ENCODE measurements around the gene LRRC4C.

Gene LRRC4C

DNA sequence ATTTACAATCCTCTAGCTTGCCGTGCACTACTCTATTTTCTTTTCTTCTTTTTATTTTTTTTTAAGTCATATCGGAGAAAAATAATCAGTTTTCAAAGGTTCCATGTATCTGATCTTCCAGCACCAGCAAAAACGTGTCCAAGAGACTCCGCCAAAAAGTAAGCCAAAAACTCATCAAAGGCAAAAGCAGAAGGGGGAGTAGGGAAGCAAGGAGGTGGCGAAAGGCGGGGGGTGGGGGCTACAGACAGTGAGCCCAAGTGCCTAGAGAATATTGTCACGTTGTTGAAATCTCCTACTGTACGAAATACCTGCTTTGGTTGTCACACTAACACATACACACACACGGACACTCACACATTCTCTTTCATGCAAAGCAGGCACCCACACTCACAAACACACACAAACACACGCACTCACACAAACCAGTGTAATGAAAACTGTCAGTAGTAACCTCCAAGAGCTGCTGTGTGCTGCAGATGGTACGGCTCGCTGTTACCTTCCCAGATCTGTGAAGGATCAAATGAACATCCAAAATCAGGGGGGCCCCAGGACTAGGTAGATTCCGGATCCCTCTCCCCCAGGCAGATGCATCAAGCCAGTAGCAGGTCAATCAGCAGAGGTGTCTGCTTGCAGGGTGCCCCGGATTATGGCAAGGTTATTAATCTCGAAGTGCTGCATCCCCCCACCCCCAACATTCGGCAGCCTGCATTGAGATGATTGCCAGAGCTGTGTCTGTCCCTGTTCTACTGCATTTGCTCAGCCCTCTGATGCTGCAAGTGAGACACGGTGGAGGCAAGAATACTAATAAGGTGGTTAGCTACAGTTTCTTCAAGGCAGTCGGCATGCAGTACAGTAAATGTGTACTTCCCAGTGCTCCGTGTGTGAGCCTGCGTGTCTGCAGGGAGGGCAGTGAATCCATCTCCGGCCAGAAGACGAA lies at the start of gene LRRC4C:
Gene LRRC4C, minus strand, starts transcription at position 188 of the 937 bp plus-strand sequence.
- no peak for DNase-seq (ENCODE audit: low spot score)

DNA sequence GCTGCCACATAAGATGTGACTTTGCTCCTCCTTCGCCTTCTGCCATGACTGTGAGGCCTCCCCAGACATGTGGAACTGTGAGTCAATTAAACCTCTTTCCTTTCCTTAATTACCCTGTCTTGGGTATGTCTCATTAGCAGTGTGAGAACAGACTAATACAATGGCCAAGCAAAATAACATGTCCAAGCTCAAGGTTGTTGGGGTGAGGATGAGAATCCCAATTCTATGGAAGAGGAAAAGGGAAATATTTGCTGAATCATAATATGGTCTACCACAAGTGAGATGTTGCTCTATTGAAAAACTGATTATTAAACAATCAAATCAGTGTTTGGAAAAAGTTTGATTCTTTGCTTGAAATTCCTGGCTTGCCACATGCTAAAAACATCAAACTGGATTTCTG lies 48.7 kb upstream of the LRRC4C start:
- no peak for DNase-seq (ENCODE audit: low spot score)

DNA sequence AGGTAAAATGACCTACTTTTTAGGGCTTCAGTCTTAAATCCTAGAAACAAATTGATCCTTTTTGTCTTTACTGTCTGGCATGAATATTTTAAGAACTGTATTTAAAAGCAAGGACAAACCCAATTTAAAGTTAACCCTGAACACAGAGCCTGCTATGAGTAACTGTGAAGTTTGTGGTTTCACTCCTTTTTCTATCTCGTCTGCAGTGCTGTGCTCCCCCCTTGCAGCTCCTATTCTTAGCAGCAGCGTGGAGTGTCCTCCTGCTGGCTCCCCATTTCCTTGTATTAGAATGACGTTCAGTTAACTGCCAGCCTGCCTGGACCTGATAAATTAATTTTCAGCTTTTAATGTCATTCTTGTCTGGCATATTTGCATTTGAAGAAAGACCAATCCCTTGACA lies 40.0 kb upstream of the LRRC4C start:
- DNase-seq (ENCODE audit: low spot score), result no peak

DNA sequence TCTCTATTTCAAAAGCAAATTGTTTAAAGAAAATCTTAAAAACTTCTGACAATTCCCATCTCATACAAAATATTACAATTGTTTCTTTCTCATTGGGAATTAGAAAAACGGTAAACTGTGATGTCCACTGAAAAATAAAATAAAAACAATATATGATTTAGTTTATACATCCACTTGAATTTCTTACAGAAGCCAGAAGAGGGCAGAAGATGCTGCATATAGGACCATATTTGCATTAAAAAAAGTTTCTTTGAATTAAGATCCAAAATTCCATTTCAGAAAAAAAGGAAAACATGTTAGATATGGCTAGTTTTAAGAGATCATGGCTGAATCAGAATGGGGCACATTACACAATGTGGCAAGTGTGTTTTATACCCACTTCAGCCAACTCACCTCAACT lies 39.3 kb upstream of the LRRC4C start:
- peak; percentile 43 for DNase-seq (ENCODE audit: low spot score)

DNA sequence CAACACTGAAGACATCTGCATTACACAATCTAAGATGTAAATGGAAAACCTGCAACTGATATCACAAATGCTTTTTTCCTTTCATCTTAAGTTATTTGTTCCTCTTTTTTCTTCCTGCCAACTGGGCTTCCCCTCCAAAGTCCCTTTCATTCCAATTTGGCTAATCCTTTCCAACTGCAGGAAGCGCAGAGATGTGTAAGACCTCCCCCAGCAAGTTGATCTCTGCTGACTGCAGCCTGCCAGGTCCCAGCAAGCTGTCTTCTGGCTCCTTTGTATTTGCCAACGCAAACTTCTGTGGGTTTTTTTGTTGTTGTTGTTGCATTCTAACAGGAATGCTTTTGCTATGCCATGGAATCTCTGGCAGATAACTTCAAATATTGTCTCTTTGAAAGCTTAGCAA lies 38.5 kb upstream of the LRRC4C start:
- no peak for DNase-seq (ENCODE audit: low spot score)

DNA sequence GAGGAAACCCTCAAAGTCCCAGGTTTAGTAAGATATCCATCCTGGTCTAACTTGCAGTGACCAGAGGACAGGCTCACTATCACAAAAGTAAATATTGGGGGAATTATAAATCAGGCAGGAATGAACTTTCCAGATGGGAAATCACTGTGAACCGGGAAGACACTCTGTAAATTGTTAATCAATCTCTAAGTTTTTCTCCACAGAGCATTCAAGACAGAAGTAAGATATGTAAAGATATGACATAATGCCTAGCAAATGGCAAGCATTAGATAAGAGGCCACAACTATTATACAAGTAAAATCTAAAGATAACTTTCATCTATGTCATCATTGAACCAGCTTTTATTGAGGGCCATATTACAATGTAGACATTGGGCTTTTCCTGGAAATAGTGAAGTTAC lies 35.3 kb upstream of the LRRC4C start:
- DNase-seq (ENCODE audit: low spot score), result no peak

DNA sequence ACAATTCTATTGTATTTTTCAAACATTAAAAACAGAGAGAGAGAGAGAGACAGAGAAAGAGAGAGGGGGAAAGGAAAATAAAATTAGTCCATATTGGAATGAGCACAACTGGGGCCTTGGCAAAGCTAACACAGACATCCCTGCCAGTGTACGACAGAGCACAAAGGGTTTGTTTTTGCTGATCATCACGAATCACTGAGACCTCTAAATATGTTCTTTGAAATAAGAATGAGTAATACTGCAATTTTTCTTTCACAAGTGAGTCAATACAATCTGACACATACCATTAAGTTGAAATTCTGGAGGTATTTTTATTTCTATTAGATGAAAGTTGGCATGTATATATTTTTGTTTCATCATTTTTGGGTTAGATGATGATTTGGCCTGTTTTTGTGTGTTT lies 27.0 kb upstream of the LRRC4C start:
- DNase-seq (ENCODE audit: low spot score), result no peak

DNA sequence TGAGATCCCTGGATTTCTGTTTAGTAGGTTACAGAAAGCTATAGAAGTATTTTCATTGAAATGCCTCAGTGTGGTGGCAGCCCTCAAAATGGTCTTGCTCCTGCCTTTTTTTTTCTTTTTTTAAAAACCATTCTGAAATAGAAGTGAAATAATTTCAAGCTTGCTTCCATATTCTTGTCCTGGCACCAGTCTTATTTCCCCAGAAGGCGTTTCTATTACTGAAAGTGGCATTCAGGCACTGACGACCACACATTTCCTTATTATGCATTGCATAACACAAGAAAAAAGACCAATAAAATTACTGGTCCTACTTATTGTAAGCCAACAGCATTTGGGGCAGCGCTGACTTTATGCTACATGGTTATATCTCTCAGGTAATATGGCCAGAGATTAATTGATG lies 24.5 kb upstream of the LRRC4C start:
- DNase-seq (ENCODE audit: low spot score), result no peak

DNA sequence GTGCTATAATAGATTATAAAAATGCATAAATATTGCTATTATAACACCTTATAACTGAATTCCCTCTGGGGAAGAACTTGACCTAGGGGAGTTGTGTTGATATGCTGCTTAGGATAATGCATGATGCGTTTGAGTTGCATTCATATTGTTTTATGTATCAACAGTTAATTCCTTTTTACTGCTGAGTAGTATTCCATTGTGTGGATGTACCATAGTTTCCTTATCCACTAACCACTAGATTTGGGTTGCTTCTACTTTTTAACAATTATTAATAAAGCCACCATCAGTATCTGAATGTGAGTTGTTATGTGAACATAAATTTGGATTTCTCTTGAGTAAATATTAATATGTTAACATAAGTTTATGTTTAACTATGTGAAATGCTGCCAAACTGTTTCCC lies 19.7 kb upstream of the LRRC4C start:
- DNase-seq (ENCODE audit: low spot score), result no peak

DNA sequence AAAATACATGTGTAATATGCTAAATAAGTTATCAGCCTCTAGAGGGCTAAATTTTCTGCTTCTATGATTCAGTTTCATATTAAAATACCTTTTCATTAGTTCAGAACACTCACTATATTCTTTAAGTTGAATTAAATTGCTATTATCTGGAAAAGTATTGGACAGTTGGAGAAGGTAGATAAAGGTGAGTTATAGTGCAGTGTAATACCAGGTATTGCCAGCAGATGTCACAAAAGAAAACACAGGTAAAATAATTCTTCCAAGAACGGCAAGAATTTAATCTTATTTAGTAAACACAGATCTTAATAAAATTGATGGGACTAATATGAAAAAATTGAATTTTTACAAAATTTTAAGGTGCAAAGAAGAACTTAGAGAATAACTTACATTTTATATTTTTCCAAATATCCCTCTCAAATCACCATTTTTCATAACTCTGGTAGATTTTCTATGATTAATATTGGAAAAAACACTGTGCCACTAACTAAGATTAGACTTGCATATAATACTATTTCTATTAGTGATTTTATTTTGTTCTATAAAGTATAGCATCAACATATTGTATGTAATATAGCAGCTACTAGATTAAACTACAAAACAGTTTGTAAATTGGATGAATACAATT lies 1.7 kb upstream of the LRRC4C start:
- peak; percentile 10 for DNase-seq (ENCODE audit: low spot score)

DNA sequence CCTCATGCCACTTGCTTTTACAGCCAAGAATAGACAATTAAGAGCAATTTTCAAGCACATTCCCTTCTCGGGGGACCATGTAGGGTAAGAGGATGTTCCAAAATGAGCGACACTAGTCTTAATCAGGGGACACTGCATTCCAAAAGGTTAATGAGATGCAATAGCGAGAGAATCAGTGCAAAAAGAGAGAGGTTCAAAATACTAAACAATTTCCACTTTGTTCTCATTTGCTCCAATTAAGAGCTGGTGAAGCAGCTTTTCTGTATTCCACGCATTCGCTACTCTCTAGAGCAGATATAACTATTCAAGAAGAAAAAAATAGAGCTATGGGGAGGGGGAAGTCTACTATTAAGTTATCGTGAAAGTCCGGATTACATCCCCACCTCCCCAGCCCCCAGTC lies 811 bp downstream of the LRRC4C start:
- DNase-seq (ENCODE audit: low spot score), result no peak

DNA sequence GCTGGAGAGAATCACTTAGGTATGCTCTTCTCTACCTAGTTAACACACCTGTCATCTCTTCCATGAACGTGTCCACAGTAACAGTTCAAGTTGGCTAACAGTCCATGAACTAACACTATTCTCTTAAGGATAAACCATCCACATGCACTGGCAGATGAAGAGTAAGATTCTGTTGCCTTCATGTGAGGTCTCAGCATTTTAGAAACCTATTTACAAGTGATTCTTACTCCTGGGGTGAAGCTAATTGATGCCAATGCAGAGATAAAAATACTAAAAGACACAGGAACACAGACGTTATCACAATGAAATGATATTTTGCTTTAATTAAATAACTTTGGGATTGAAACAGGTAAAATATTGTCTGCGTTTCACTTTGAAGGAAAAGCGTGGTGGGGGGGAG lies 1.3 kb downstream of the LRRC4C start:
- no peak for DNase-seq (ENCODE audit: low spot score)

DNA sequence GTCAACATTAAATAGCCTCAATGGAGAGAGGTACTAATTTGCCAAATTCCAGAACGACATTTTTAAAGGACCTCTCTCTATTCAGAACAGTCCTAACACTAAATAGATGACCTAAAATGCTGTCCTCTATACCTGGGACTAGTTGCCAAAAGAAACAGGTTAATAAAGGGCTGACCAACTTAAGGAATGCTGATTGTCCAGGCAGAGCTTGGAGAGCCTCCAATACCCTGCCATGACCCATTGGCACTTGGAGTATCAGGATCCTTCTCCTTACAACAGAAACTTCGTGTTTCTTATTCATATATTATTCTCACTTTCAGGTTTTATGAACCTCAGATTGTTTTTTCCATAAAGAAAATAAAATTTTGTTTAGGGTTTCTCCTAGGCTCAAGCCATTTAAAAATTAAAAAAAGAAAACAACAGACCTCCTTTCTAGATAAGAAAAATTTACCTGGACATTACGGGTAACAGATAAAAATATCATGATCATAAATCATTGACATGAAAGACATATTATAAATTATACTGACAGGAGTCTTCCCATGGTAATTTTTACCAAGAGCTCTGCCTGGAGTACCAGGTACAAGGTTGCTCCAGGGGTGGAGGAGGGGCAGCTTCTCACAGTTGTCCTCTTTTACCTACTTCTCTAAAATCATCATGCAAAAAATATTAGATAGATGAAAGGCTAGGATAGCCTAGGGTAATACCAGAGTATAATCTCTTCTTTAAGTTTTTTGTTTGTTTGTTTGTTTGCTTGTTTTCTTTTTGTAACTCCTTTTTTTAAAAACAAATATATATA lies 2.0 kb downstream of the LRRC4C start:
- DNase-seq (ENCODE audit: low spot score), result no peak

DNA sequence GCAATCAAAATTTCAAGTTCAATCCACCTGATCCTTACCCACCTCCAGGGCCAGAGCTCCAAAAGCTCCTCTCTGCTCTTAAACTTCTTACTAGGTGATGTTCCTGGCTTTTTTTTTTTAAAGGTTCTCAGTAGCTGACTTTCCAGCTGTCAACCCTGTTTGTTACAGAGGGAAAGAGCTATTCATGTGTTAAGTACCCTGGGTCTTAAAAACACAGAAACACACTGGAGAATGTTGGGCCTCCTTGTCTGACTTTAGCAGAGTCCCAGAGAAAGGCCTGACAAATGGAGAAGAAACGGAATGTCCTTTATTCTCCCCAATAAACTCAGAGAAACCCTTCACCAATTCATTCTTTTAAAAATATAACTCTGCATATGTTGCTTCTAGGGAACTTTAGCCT lies 3.2 kb downstream of the LRRC4C start:
- DNase-seq (ENCODE audit: low spot score), result no peak

DNA sequence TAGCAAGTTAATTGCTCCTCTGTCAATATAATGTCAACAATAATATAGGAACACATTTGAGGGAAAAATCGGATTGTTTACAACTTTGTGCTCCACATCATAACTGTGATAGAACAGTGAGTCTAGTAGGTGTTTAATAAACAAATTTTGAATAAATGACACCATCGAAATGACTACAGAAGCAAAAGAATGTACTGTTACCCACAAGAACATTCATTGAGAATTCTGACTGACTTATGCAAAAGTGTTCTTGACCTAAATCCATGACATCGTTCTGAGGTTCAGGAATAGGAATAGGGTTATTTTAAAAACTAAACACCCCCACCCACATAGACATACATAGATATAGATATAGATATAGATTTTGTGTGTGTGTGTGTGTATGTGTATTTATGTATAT lies 8.4 kb downstream of the LRRC4C start:
- DNase-seq (ENCODE audit: low spot score), result no peak

DNA sequence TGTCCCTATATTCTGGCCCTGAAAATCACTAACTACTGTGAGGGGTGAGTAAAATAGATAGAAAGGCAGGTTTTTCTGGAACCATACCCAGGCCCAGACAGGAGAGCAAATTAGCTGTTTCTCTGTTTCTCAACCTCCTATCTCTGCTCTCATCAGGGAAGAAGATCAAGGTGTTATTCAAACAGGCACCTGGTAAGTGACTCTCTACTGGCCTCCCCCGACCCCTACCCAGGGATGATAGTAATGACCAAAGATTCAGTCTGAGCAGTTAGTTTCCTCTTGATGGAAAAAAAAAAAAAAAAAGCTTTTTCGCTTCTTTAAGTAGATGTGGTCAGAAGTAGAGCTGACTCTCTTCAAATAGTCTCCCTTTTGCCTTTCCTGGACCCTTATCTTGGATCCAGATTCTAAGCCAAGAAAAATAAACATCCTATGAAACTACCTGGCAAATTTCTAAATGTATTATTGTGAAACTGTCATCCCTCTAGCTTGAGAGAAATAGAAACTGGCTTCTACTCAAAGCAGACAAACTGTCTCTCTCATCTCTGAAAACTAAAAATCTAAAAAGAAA lies 9.9 kb downstream of the LRRC4C start:
- no peak for DNase-seq (ENCODE audit: low spot score)

DNA sequence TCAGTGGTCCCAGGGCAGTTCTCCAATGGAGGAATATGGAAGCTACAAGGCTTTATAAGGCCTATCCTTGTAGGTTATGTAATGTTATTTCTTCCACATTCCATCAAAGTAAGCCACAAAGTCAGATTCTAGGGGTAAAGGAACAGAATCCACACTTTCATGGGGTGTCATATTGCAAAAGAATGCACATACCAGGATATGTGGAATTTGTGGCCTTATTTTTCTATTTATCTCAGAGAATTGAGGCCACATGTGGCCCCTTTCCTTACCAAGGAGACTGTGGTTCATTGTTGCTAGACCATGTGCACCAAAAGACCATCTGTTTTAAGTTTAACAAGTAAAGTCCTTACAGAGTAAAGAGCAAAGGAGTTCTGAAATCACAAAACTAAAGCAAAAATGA lies 12.9 kb downstream of the LRRC4C start:
- no peak for DNase-seq (ENCODE audit: low spot score)

DNA sequence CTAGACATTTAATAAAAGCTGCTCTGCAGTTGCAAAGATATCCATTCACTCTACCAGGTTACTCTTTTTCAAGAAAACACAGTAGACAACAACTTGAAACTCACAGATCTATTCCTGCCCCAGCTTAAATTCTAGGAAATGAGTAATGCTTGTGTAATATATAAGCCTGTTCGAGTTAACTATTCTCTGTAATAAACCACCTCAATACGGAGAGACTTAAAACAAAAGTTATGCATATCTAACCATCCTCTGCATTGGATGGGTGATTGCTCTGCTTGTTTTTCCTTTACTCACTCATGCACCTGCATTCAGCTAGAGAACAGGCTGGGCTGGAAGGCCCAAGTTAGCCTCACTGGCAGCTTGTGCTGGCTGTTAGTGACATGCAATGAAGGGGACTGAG lies 13.3 kb downstream of the LRRC4C start:
- no peak for DNase-seq (ENCODE audit: low spot score)

DNA sequence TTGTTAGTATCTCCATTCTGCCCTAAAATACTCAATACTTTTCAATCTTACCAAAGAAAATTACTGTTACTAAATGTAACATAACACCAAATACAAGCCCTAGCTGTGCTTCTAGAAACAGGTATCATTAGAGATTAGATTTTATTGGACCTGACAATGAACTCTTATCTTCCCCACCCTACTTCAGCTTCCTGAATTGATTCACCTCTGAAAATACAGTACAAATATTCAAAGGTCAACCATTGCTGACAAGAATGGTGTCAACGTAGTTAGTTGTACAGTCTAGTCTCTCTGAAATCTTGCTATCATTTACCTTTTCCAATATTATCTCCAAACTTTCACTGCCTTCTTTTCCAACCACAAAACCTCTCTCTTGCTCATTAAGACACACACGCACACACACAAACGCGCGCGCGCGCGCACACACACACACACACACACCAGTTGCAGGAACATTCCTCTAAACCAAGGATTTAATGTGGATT lies 22.4 kb downstream of the LRRC4C start:
- no peak for DNase-seq (ENCODE audit: low spot score)

DNA sequence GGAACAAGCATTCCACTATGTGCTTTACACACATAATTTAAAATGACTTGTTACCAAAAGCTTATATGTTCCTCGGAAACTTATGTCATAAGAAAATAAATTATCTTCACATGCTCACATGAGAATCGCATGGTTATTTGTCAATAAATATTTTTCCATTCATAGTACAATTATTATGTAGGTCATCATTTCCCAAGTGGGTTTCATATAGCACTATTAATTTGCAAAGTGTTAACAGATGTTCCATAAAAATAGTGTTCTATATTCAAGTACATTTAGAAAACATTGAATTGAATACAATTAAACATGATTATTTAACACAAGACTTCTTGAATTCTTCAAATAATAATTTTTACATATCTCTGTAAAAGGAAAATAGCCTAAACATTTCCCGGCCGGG lies 23.9 kb downstream of the LRRC4C start:
- no peak for DNase-seq (ENCODE audit: low spot score)

DNA sequence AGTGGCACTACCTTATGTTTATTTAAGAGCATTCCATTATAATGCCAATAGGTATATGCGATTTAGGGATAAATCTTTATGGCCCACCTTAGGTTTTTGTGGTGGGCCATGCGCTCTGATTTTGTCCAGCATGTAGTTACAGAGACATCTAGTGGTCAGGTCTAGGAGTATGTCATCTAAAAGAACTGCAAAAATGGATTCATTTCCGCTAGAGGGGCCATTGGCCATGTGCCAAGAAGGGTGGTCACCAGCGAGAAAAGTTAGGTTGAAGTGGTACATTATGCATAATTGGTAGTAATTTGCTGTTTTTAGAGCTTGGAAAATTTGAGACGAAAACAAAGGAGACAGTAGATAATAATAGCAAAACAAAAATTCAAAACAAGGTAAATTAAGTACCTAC lies 27.7 kb downstream of the LRRC4C start:
- peak; percentile 30 for DNase-seq (ENCODE audit: low spot score)

DNA sequence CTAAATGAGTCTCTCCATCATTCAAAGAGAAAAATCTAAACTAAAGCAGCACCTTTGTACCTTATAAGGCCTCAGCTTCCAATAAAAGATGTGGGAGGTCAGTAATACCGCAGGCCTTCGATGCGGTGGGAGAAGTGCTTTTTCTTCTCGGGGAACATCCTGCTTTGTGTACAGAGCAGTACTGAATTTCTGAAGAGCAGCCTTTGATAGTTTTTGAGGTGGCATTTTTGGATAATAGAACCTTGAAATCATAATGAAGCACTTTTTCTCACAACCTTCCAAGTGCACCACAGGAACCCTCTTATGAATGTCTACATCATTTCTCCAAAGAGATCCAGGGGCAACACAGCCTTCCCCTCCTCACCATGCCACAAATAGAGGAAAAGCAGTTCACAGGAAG lies 39.6 kb downstream of the LRRC4C start:
- DNase-seq (ENCODE audit: low spot score), result no peak

Data from RKO (cell line).